Measurements from ENCODE around the gene GSTK1.
"Not testable (repeated sequence)": the region's sequence is repeated elsewhere in the genome, so short reads cannot be mapped to it uniquely, and the experiment has no call there.

GSTK1 gene

DNA sequence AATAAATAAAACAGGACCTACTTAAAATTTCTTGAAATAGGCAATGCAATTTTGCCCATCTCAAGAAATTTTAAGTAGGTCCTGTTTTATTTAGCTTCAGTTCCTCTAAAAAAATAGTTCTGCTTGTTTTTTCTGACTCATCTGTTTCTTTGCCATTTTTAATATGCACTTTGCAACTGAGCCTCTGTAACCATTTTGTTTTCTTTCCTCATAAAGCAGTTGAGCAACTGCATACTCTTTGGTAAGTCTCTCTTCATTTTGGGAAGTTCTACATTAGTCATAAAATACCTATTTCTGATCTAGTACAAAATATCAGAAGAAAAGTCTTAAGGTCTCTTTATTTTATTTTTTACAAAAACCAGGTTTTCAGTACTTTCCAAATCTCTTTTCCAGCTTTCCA is 23.4 kb upstream of the GSTK1 start:
- no peak for DNase-seq

- DNase-seq: peak; percentile 44
Measured at GRCh38 chr7:143240291-143241168, 22.7 kb upstream of the GSTK1 start.

DNA sequence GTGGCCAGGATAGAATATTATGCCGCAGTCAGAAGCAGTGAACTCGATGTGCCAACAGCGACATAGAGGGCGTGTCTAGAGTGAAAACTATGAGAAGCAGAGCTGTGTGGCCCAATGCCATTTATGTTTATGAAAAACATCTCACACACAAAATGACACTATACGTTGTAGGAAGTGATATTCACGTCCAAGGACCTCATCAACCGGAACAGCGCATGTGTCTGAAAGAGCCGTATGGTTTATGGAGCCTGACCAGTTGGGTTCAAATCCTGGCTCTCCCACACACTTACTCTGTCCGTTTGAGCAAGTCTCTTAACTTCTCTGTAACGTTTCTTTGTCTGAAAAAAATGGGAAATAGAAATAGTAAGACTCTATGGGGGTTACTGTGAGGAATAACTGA is 20.9 kb upstream of the GSTK1 start:
- DNase-seq: no peak

GRCh38 chr7:143243111-143243510 is 20.1 kb upstream of the GSTK1 start:
- DNase-seq: no peak

DNA sequence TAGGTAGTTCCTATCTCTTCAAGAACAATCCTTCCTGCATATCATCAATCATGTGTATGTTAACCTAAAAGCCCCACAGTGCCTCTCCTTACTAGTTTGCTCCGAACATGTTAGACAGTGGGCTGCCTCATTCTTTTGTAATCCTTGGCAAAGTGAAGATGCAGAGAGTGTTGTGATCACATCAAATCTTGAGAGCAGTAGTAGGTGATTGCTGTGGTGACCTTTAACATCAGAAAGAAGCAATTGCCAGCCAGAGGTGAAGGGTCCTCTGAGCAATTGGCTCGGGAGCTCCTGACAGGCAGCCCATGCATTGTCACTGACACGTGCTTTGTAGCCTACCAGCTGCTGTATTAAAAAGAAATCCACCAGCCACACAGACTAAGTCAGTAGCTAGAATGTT is 19.6 kb upstream of the GSTK1 start:
- DNase-seq: no peak

DNA sequence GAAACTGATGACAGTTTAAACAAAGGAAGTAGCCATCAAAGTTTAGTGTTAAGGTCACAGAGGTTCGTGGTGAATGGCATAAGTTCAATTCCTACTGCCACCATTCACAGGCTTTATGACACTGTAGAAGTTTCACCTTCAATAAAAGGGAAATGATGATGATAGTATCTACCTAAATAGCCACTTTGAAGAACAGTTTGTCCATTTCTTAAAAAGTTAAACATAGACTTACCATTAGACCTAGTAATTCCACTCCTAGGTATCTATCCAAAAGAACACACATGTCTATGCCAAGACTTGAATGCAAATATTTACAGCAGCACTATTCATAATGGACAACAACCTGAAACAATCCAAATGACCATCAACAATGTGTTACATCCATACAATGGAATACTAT is 18.9 kb upstream of the GSTK1 start:
- DNase-seq: no peak

DNA sequence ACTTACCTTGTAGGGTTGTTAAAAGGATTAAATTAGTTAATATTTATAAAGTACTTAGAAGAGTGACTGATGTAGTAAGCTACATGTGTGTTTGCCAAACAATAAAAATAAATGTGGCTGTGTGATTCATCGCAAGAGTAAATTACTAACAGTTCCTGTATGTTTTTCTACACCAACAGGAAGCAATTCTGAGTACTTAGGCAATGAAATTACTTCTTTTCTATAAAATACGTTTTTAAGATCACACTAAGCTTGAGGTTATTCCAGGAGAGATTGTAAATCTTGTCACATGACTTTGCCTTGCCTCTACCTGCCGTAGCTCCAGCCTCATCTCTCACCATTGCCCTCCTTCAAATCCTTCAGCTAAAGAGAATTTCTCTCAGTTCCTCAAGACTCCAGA is 18.1 kb upstream of the GSTK1 start:
- DNase-seq: no peak

DNA sequence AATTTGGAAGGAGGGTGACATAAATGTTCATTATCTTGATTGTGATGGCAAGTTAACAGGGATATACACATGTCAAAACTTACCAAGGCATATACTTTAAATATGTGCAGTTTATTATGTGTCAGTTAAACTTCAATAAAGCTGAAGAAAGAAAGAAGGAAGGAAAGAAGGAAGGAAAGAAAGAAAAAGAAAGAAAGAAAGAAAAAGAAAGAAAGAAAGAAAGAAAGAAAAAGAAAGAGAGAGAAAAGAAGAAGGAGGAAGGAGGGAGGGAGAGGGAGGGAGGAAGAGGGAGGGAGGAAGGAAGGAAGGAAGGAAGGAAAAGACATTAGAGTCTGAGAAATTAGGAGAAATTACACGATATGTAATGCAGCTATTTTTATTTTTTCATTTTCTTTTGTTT is 15.9 kb upstream of the GSTK1 start:
- DNase-seq: no peak

GRCh38 chr7:143248761-143249354 is 14.4 kb upstream of the GSTK1 start:
- DNase-seq: no peak

GRCh38 chr7:143250199-143250598 is 13.0 kb upstream of the GSTK1 start:
- no peak for DNase-seq

GRCh38 chr7:143250822-143251221 is 12.4 kb upstream of the GSTK1 start:
- no peak for DNase-seq

DNA sequence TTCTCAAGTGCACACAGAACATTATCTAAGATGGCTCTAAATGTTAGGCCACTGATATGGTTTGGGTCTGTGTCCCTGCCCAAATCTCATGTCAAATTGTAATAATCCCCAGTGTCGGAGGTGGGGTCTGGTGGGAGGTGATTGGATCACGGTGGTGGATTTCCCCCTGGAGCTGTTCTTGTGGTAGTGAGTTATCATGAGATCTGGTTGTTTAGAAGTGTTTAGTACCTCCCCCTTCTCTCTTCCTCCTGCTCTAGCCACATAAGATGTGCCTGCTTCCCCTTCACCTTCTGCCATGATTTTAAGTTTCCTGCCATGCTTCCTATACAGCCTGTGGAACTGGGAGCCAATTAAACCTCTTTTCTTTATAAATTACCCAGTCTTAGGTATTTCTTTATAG is 11.2 kb upstream of the GSTK1 start:
- DNase-seq: no peak

- no peak for DNase-seq
Measured at GRCh38 chr7:143255564-143255963, 7.7 kb upstream of the GSTK1 start.

GRCh38 chr7:143256325-143256724 is 6.9 kb upstream of the GSTK1 start:
- DNase-seq: no peak

- no peak for DNase-seq
Measured at GRCh38 chr7:143256932-143257331, 6.3 kb upstream of the GSTK1 start.

GRCh38 chr7:143257501-143257900 is 5.7 kb upstream of the GSTK1 start:
- no peak for DNase-seq

GRCh38 chr7:143258831-143259230 is 4.4 kb upstream of the GSTK1 start:
- no peak for DNase-seq

DNA sequence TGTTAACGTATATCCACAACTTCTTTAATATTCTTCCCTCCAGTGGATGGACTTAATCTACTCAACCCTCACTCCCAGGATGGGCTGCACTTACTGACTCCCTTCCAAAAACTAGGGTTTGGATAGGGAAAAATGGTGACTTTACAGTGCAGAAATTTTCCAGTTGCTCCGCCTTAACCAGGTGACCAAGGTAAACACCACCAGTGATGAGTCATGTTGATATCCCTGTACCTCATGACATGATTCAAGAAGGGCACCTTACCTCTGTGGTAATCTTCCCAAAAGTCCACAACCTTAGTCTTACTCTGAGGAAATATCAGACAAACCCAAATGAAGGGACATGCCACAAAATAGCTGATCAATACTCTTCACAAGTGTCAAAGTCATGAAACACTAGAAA is 3.5 kb upstream of the GSTK1 start:
- no peak for DNase-seq

DNA sequence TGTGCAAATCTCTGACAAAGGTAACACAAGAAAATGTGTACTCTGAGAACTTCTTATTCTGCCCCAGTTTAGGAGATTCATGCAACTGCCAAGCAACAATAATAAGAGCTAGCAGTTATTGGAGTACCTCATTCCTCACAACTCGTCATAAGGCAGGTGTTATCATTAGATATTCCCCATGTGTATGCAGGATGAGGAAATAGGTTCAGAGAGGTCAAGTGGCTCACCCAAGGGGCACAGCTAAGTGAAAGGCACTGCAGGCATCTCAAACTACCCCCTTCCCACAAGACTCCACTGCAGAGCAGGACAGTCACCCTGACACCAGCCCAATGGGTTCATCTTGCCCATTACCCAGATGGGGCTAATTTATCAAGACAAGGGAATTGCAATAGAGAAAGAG is 1.3 kb upstream of the GSTK1 start:
- DNase-seq: no peak

GRCh38 chr7:143264196-143264568 is 941 bp downstream of the GSTK1 start:
- not testable (repeated sequence) for DNase-seq

GRCh38 chr7:143265017-143265693 is 1.9 kb downstream of the GSTK1 start:
- no peak for DNase-seq

GRCh38 chr7:143269251-143269650 is 6.0 kb downstream of the GSTK1 start:
- no peak for DNase-seq

DNA sequence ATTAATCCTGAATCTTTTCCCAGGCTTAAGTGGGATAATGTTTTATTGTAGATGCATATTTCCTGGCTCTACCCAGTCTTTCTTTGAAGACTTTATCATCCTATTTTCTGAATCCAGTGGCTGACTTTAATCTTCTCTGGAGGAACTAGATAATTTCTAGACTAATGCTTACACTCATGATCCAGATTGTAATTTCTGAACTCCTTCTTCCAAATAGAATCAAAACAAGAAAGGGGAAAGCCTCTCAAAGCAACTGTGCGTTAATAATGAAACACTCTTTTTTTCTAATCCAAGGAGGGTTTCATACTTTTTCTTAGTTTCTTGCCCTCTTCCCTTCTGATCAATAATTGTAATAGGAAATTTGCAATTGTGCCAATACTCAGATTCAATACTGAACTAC is 8.0 kb downstream of the GSTK1 start:
- DNase-seq: no peak

DNA sequence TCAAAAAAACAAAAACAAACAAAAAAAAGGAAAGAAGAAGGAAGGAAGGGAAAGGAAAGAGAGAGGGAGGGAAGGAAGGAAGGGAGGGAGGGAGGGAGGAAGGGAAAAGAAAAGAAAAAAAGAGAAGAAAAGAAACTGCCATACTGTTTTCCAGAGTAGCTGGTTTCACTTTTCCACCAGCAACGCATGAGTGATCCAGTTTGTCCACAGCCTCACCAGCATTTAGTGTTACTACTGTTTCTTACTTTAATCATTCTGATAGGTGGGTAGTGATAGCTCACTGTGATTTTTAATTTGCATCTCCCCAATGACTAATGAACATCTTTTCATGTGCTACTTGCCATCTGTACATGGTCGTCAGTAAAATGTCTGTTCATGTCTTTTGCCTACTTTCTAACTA is 9.6 kb downstream of the GSTK1 start:
- no peak for DNase-seq
